Osteoblast (primary cell): Measurements from ENCODE around the gene AK2. TPM values are rescaled to one million over a fixed set of nuclear protein-coding genes. Genes with fewer than 3 reads are reported as not detected.
A peak's percentile ranks its signal among the peaks of the same experiment; 100 is the strongest.
"Not testable (repeated sequence)": the region's sequence is repeated elsewhere in the genome, so short reads cannot be mapped to it uniquely, and the experiment has no call there.

Experiments
- DNase-seq: peaks from one replicate; pipeline ENCODE4 v3.0.0; 2011; ENCODE audit warnings: low spot score, mixed read lengths; ENCODE audit not compliant: insufficient read length; ENCODE audit errors: missing footprints
- H2AFZ ChIP-seq: 2 replicates; pipeline ENCODE4 v1.6.0; 2011; ENCODE audit warnings: mild to moderate bottlenecking, low read length
- H3K27ac ChIP-seq: 2 replicates; pipeline ENCODE4 v1.5.1; 2011; ENCODE audit warnings: mild to moderate bottlenecking, low read depth, low read length, moderate library complexity
- H3K27me3 ChIP-seq: 2 replicates; pipeline ENCODE4 v1.6.0; 2012; ENCODE audit warnings: mild to moderate bottlenecking, control low read depth, inconsistent platforms, low read length, moderate library complexity; ENCODE audit not compliant: insufficient read depth
- H3K36me3 ChIP-seq: 2 replicates; pipeline ENCODE4 v1.5.1; 2011; ENCODE audit warnings: mild to moderate bottlenecking, low read length, control low read depth, moderate library complexity; ENCODE audit not compliant: insufficient read depth
- H3K4me1 ChIP-seq: 2 replicates; pipeline ENCODE4 v1.5.1; 2011; ENCODE audit warnings: mild to moderate bottlenecking, low read length, control low read depth, moderate library complexity; ENCODE audit not compliant: insufficient read depth
- H3K4me2 ChIP-seq: 2 replicates; pipeline ENCODE4 v1.6.0; 2011; ENCODE audit warnings: mild to moderate bottlenecking, low read length; ENCODE audit not compliant: insufficient read depth
- H3K4me3 ChIP-seq: fragments of 200-600 bp; sonication (generic); 3 replicates; pipeline ENCODE4 v1.5.1; 2012; ENCODE audit warnings: mild to moderate bottlenecking, low read length, inconsistent platforms; ENCODE audit not compliant: insufficient read depth
- H3K79me2 ChIP-seq: 2 replicates; pipeline ENCODE4 v1.6.0; 2012; ENCODE audit warnings: mild to moderate bottlenecking, low read length, control low read depth, inconsistent platforms; ENCODE audit not compliant: insufficient read depth
- H3K9me3 ChIP-seq: 2 replicates; pipeline ENCODE4 v1.5.1; 2011; ENCODE audit warnings: low read depth, low read length, control low read depth
- H4K20me1 ChIP-seq: 2 replicates; pipeline ENCODE4 v1.6.0; 2012; ENCODE audit warnings: mild to moderate bottlenecking, low read length, control low read depth; ENCODE audit not compliant: insufficient read depth
- CTCF ChIP-seq: IDR thresholded peaks from 2 replicates; pipeline ENCODE4 v1.5.1; 2011; ENCODE audit warnings: mild to moderate bottlenecking, low read depth, low read length, moderate library complexity; ENCODE audit errors: extremely low read depth
- total RNA-seq: library from RNA; depleted of rRNA; stranded (reverse); fragments of >200 nt; gene quantifications from 2 replicates; pipeline ENCODE4 v1.2.3, GENCODE V29; 2012

The AK2 gene
- total RNA-seq, 1 donor: 139 TPM

DNA sequence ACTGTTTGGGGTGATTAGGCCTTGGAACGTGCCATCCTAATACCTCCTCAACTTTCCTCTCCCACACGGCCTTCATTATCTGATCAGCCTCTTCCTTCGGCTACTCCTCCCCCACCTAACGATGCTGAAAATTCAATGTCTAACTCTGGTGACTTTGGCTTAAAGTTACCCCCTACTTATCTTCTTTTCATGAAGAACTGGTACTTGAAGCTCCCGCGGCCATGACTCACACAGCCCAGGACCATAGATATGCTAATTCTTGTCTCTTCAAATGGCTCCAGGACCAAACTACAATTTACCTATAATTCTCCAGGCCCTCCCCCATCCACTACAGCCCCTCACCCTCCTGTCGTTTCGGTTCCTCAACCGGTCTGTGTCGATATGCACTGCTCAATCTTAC lies 28.6 kb upstream of the AK2 start:
- Histone ChIP-seq H4K20me1 (no peaks in the 10 kb centered on the region), H3K4me2 (no peak overlapping the region), H3K27me3 (peaks cover 8% of the 10 kb centered on the region), H2AFZ (no peak overlapping the region), H3K4me3 (no peak overlapping the region), H3K9me3 (peaks cover 10% of the 10 kb centered on the region), H3K27ac (no peak overlapping the region), H3K4me1 (peaks cover 9% of the 10 kb centered on the region), H3K36me3 (no peaks in the 10 kb centered on the region), H3K79me2 (no peaks in the 10 kb centered on the region)
- DNase-seq: no peak
- no peak for TF ChIP-seq CTCF

DNA sequence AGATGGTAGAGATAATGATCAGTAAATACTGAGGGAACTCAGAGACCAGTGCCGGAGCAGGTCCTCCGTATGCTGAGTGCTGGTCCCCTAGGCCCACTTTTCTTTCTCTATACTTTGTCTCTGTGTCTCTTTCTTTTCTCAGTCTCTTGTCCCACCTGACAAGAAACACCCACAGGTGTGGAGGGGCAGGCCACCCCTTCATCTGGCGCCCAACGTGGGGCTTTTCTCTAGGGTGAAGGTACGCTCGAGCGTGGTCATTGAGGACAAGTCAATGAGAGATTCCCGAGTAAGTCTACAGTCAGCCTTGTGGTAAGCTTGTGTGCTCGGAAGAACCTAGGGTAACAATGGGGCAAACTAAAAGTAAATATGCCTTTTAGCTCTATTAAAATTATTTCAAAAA lies 27.6 kb upstream of the AK2 start:
- not testable (repeated sequence) for H3K4me3 ChIP-seq, H2AFZ ChIP-seq, DNase-seq, H3K79me2 ChIP-seq, H4K20me1 ChIP-seq, H3K27ac ChIP-seq, H3K36me3 ChIP-seq, H3K27me3 ChIP-seq, H3K9me3 ChIP-seq, H3K4me2 ChIP-seq
- peaks cover 12% of the 10 kb centered on the region for H3K4me1 ChIP-seq

- DNase-seq: no peak
- Histone ChIP-seq H3K36me3 (no peaks in the 10 kb centered on the region), H3K4me1 (peaks cover 12% of the 10 kb centered on the region), H3K27ac (no peak overlapping the region), H3K79me2 (no peaks in the 10 kb centered on the region), H4K20me1 (no peaks in the 10 kb centered on the region), H3K27me3 (no peaks in the 10 kb centered on the region), H3K4me3 (no peak overlapping the region), H3K4me2 (no peak overlapping the region), H3K9me3 (peaks cover 10% of the 10 kb centered on the region), H2AFZ (no peak overlapping the region)
- TF ChIP-seq CTCF: no peak
These were observed 25.2 kb upstream of the AK2 start for GRCh38 chr1:33061834-33062233.

- Histone ChIP-seq H3K4me2 (peak overlapping the region; percentile 43), H3K27me3 (no peaks in the 10 kb centered on the region), H3K9me3 (peaks cover 10% of the 10 kb centered on the region), H3K36me3 (no peaks in the 10 kb centered on the region), H3K79me2 (no peaks in the 10 kb centered on the region), H3K4me3 (no peak overlapping the region), H3K27ac (peak overlapping the region; percentile 68), H2AFZ (no peak overlapping the region), H4K20me1 (no peaks in the 10 kb centered on the region), H3K4me1 (peaks cover 12% of the 10 kb centered on the region)
- peak; percentile 95 for DNase-seq
- no peak for TF ChIP-seq CTCF
These were observed 23.9 kb upstream of the AK2 start for GRCh38 chr1:33060579-33061083.
